Endometrium (tissue), 2 donors: ENCODE data around the gene USP35.
"Not testable (repeated sequence)": the region's sequence is repeated elsewhere in the genome, so short reads cannot be mapped to it uniquely, and the experiment has no call there.

Experiments used
- FAIRE-seq: peaks from 2 replicates; lab custom pipeline; 2012; peaks lifted over from hg19 to GRCh38; lab: Jason Lieb, UNC
- donor health status: control.
- donor health status: control.

Gene USP35

GRCh38 chr11:78168539-78169477 is 19.9 kb upstream of the USP35 start:
- FAIRE-seq: no peak

- FAIRE-seq: no peak
These were observed 18.3 kb upstream of the USP35 start for GRCh38 chr11:78170413-78170812.

- FAIRE-seq: no peak
These were observed 17.7 kb upstream of the USP35 start for GRCh38 chr11:78170874-78171549.

GRCh38 chr11:78171951-78172350 is 16.8 kb upstream of the USP35 start:
- no peak for FAIRE-seq

- not testable (repeated sequence) for FAIRE-seq
These were observed 12.9 kb upstream of the USP35 start for GRCh38 chr11:78175862-78176261.

GRCh38 chr11:78176605-78177141 is 12.0 kb upstream of the USP35 start:
- FAIRE-seq: no peak

GRCh38 chr11:78177216-78177615 is 11.5 kb upstream of the USP35 start:
- FAIRE-seq: no peak

- no peak for FAIRE-seq
These were observed 9.2 kb upstream of the USP35 start for GRCh38 chr11:78179459-78180071.

GRCh38 chr11:78180751-78181150 is 8.0 kb upstream of the USP35 start:
- FAIRE-seq: no peak

- no peak for FAIRE-seq
These were observed 7.5 kb upstream of the USP35 start for GRCh38 chr11:78181185-78181584.

- FAIRE-seq: no peak
These were observed 1.1 kb upstream of the USP35 start for GRCh38 chr11:78187366-78188285.

- no peak for FAIRE-seq
These were observed 530 bp downstream of the USP35 start for GRCh38 chr11:78189174-78189724.

- FAIRE-seq: no peak
These were observed 1.1 kb downstream of the USP35 start for GRCh38 chr11:78189851-78190250.

GRCh38 chr11:78190374-78190773 is 1.7 kb downstream of the USP35 start:
- no peak for FAIRE-seq

GRCh38 chr11:78190871-78191538 is 2.3 kb downstream of the USP35 start:
- no peak for FAIRE-seq

- FAIRE-seq: no peak
These were observed 3.6 kb downstream of the USP35 start for GRCh38 chr11:78192223-78192719.

GRCh38 chr11:78192911-78193351 is 4.2 kb downstream of the USP35 start:
- no peak for FAIRE-seq

GRCh38 chr11:78193806-78194205 is 5.1 kb downstream of the USP35 start:
- no peak for FAIRE-seq

GRCh38 chr11:78194490-78194889 is 5.8 kb downstream of the USP35 start:
- FAIRE-seq: no peak

GRCh38 chr11:78195917-78196560 is 7.3 kb downstream of the USP35 start:
- FAIRE-seq: no peak
